ENCODE results near the gene PAM.

GRCh38 chr5:102956599-102956998 is 201.5 kb downstream of the PAM start:
- TF ChIP-seq CTCF (IDR thresholded peaks at IDR 0.05; ENCODE audit: poor library complexity, severe bottlenecking) = no peak
- no peak for TF ChIP-seq POLR2AphosphoS5 (IDR thresholded peaks at IDR 0.05)

All from neural cell (in vitro differentiated cells).